Measurements from ENCODE around the gene RFX3. TPM values are rescaled to one million over a fixed set of nuclear protein-coding genes. Genes with fewer than 3 reads are reported as not detected.
A peak's percentile ranks its signal among the peaks of the same experiment; 100 is the strongest.

The RFX3 gene
- total and polyA plus RNA-seq, 2 donors from 2014 or later, result 1.6 to 17.8 TPM

DNA sequence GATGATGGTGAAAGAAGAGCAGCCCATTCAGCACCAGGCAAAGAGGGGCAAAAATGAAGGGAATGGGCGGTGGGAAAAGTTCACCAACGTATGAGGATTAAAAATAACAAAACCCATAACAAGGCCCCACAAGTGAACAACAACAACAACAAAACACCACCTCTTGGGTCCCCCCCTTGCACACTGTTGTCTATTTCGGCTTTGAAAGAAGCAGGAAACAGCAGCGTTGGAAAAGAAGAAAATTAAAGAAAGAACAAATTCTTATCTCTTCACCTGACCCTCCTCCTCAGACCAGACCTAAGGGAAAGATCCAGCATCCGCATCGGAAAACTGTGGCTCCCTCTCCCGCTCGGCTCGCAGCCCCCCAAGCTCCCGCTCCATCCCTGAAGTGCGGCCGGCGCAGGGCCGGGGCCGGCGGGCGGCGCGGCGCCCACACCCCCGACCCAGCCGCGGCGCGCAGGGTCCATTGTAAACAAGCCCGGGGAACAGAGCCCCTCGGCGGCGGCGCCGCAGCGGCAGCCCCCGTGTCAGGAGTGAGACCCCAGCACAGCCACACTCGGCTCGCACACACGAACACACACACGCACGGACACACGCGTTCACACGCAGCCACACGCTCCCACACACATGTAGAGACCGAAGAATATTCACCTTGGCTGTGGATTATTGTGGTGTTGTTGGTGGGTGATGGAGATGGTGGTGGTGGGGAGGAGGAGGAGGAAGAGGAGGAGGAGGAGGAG is 535 bp downstream of the RFX3 start:
- intact Hi-C loops (cut with DNase I), result no loop called here
- Histone ChIP-seq H3K27me3 (ENCODE audit: control insufficient read depth, insufficient read depth, low read length) (no peaks in the 10 kb centered on the region), H3K4me3 (ENCODE audit: low read length in 3 of 3) (peak overlapping the region; percentile 95 to 99 (median 96)), H3K9me3 (ENCODE audit: control insufficient read depth in 2 of 3, insufficient read depth in 1 of 3, low read length in 3 of 3) (no peaks in the 10 kb centered on the region), H3K36me3 (ENCODE audit: control insufficient read depth in 2 of 3, insufficient read depth in 3 of 3, low read length in 3 of 3) (no peaks in the 10 kb centered on the region), H3K4me1 (ENCODE audit: control insufficient read depth in 2 of 3, insufficient read depth in 2 of 3, low read depth in 1 of 3, low read length in 3 of 3) (peaks cover 0 to 9% (median 6%) of the 10 kb centered on the region in 3 donors), H3K9ac (ENCODE audit: low read length in 3 of 3) (peak overlapping the region; percentile 74 to 99 (median 86)), H3K27ac (ENCODE audit: low read depth in 2 of 2, low read length in 2 of 2) (peak overlapping the region; percentile 100)
- DNase-seq, result peak in 2 of 5 donors; percentile 44 to 83
- FAIRE-seq, result no peak
- TF ChIP-seq, protein P1, sequence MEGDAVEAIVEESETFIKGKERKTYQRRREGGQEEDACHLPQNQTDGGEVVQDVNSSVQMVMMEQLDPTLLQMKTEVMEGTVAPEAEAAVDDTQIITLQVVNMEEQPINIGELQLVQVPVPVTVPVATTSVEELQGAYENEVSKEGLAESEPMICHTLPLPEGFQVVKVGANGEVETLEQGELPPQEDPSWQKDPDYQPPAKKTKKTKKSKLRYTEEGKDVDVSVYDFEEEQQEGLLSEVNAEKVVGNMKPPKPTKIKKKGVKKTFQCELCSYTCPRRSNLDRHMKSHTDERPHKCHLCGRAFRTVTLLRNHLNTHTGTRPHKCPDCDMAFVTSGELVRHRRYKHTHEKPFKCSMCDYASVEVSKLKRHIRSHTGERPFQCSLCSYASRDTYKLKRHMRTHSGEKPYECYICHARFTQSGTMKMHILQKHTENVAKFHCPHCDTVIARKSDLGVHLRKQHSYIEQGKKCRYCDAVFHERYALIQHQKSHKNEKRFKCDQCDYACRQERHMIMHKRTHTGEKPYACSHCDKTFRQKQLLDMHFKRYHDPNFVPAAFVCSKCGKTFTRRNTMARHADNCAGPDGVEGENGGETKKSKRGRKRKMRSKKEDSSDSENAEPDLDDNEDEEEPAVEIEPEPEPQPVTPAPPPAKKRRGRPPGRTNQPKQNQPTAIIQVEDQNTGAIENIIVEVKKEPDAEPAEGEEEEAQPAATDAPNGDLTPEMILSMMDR (IDR thresholded peaks at IDR 0.05; ENCODE audit: borderline replicate concordance, extremely low read depth, insufficient read depth), result no peak

DNA sequence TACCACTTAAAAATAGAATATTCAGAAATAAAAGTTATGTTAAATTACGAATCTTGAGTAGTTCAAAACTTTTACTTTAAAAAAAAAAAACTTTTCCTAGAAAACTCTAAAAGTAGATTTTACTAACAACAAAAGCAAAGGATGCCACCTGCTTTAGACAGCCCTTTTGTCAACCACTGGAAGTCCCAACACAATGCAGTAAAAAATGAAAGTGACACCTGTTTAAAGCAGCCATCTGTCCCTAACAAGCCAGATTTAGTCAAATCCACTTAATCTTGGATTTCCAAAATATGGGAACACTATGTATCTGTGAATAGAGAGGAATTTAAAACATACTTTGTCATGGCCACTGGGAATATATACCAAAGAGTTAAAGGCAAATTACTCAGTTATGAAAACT is 3.8 kb downstream of the RFX3 start:
- H3K27me3 ChIP-seq (ENCODE audit: control insufficient read depth, insufficient read depth, low read length), result no peaks in the 10 kb centered on the region
- DNase-seq, result no peak
- H3K36me3 ChIP-seq (ENCODE audit: control insufficient read depth in 2 of 3, insufficient read depth in 3 of 3, low read length in 3 of 3), result no peaks in the 10 kb centered on the region
- no peak overlapping the region for H3K27ac ChIP-seq (ENCODE audit: low read depth in 2 of 2, low read length in 2 of 2)
- H3K9ac ChIP-seq (ENCODE audit: low read length in 3 of 3), result no peak overlapping the region
- no peak for FAIRE-seq
- intact Hi-C loops (cut with DNase I), result no loop called here
- H3K4me3 ChIP-seq (ENCODE audit: low read length in 3 of 3), result no peak overlapping the region
- TF ChIP-seq, protein P1 (IDR thresholded peaks at IDR 0.05; ENCODE audit: borderline replicate concordance, extremely low read depth, insufficient read depth), result no peak
- H3K4me1 ChIP-seq (ENCODE audit: control insufficient read depth in 2 of 3, insufficient read depth in 2 of 3, low read depth in 1 of 3, low read length in 3 of 3), result no peaks in the 10 kb centered on the region
- H3K9me3 ChIP-seq (ENCODE audit: control insufficient read depth in 2 of 3, insufficient read depth in 1 of 3, low read length in 3 of 3), result no peaks in the 10 kb centered on the region

DNA sequence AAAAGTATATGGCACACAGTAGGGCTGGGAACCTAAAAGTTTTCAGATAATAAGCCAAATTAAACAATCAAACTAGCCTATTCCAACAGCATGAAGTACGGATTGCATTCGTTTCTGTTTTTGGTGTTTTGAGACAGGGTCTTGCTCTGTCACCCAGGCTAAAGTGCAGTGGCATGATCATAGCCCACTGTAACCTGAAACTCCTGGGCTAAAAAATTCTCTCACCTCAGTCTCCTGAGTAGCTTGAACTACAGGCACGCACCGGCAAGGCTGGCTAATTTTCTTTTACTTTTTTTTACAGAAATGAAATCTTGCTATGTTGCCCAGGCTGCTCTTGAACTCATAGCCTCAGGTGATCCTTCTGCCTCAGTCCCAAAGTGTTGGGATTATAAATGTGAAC is 5.2 kb downstream of the RFX3 start:
- intact Hi-C loops (cut with DNase I), result no loop called here

More for the DNA sequence above, 5.2 kb downstream of the RFX3 start:
- DNase-seq, result peak in 3 of 5 donors; percentile 13 to 47 (median 32)
- no peaks in the 10 kb centered on the region for H3K9me3 ChIP-seq (ENCODE audit: control insufficient read depth in 2 of 3, insufficient read depth in 1 of 3, low read length in 3 of 3)
- H3K27ac ChIP-seq (ENCODE audit: low read depth in 2 of 2, low read length in 2 of 2), result no peak overlapping the region
- no peaks in the 10 kb centered on the region for H3K36me3 ChIP-seq (ENCODE audit: control insufficient read depth in 2 of 3, insufficient read depth in 3 of 3, low read length in 3 of 3)
- no peak overlapping the region for H3K9ac ChIP-seq (ENCODE audit: low read length in 3 of 3)
- H3K27me3 ChIP-seq (ENCODE audit: control insufficient read depth, insufficient read depth, low read length), result no peaks in the 10 kb centered on the region
- TF ChIP-seq, protein P1 (IDR thresholded peaks at IDR 0.05; ENCODE audit: borderline replicate concordance, extremely low read depth, insufficient read depth), result no peak
- no peak overlapping the region for H3K4me3 ChIP-seq (ENCODE audit: low read length in 3 of 3)
- FAIRE-seq, result no peak
- H3K4me1 ChIP-seq (ENCODE audit: control insufficient read depth in 2 of 3, insufficient read depth in 2 of 3, low read depth in 1 of 3, low read length in 3 of 3), result no peaks in the 10 kb centered on the region
